Pancreas (tissue), 10 donors: ENCODE measurements around the gene FAM227A. TPM values are rescaled to one million over a fixed set of nuclear protein-coding genes. Genes with fewer than 3 reads are reported as not detected.
A peak's percentile ranks its signal among the peaks of the same experiment; 100 is the strongest.

Experiments used
- ATAC-seq, 4 donors: fragments of 200-7000 bp; cut with Tn5 transposase; one replicate each; pipeline versions ENCODE4 v1.8.0 to v1.9.1; 2020; ENCODE audit warnings: mild to moderate bottlenecking in 4 of 4, moderate library complexity in 4 of 4
- DNase-seq, 6 donors: peaks; one replicate each; pipeline ENCODE4 v3.0.0-alpha.2; 2020
- FAIRE-seq: peaks from 2 replicates; lab custom pipeline; 2012; peaks lifted over from hg19 to GRCh38; lab: Jason Lieb, UNC
- H3K27ac ChIP-seq, 4 donors: fragments of 200-600 bp; sonication (generic); 1 replicate in 3 of 4; 2 replicates in 1 of 4; pipeline versions ENCODE4 v1.5.0 to v1.8.0; 2020
- H3K27me3 ChIP-seq, 4 donors: fragments of 200-600 bp; one replicate each; pipeline ENCODE4 v1.8.0; 2021
- H3K36me3 ChIP-seq, 3 donors: fragments of 200-600 bp; sonication (generic) in 1 of 3; one replicate each; pipeline versions ENCODE4 v1.5.0 to v1.8.0; 2020 to 2021
- H3K4me1 ChIP-seq, 3 donors: fragments of 200-600 bp; one replicate each; pipeline ENCODE4 v1.8.0; 2021
- H3K4me3 ChIP-seq, 4 donors: fragments of 200-600 bp; sonication (generic) in 2 of 4; one replicate each; pipeline versions ENCODE4 v1.5.0 to v1.8.0; 2020 to 2021
- H3K9me3 ChIP-seq, 4 donors: fragments of 200-600 bp; one replicate each; pipeline ENCODE4 v1.8.0; 2021
- CTCF ChIP-seq, 4 donors: fragments of 200-600 bp; sonication (generic) in 3 of 4; IDR thresholded peaks; one replicate each; pipeline versions ENCODE4 v1.5.0 to v1.8.0; 2021; ENCODE audit warnings: antibody characterized with exemption in 4 of 4
- WGBS, 2 donors: extraction: QIAGEN DNeasy Blood & Tissue Kit; methylation state at CpG; one replicate each; pipeline ENCODE4 v1.1.7; 2013; 5-methylcytosine and 5-hydroxymethylcytosine counted together
- intact Hi-C, 3 donors: fragments of 100-400 bp; cut with DNase I; formaldehyde crosslinking; loops; one replicate each; pipeline versions ENCODE4 v1.11.1 to v1.14.2; 2022
- polyA plus RNA-seq, 2 donors: library from polyadenylated mRNA; stranded (reverse); fragments of 200-250 nt; gene quantifications; one replicate each; pipeline ENCODE4 v1.2.3, GENCODE V29; 2013
- total RNA-seq, 6 donors: library from RNA; stranded (reverse); fragmentation: NEBNext Ultra II Directional in 4 of 6; extraction: Animal tissue kit (Norgen Biotek cat#: 25700) in 4 of 6; gene quantifications; one replicate each; pipeline versions ENCODE4 v1.2.1 to v1.2.4, GENCODE V29; 2021 to 2023
- donor health status: healthy with polysubstance abuse.
- donor health status: DM: no; HTN: no; CAD: no; lungs with moderate emphysema.
- donor health status: DM: no; HTN: no; CAD: no.
- donor health status: control.
- donor health status: control.
- donor health status: Bipolar disorder and iron deficiency.
- donor health status: DM: yes; HTN: yes; CAD: no.
- donor health status: DM: no; HTN: no; CAD: no.
- donor health status: DM: no; HTN: no; CAD: no.
- donor health status: DM: yes; HTN: yes; CAD: no.

The FAM227A gene
- total RNA-seq = 1 to 10 TPM in 2 of 6 donors, under 1 TPM in 4; 0.22 to 2.0 (median 0.59) TPM
- 1 to 10 TPM in 1 of 2 donors, under 1 TPM in 1; 0.77 to 1.4 TPM for polyA plus RNA-seq

GRCh38 chr22:38656256-38657044 lies at the start of gene FAM227A, which contains the start of gene CBY1:
Gene FAM227A, minus strand, starts transcription at chr22:38656392. Its CDS starts 6,224 bp downstream, at chr22:38650168.
Gene CBY1, plus strand, starts transcription at chr22:38656638. Its CDS starts 11,417 bp downstream, at chr22:38668055.
- Histone ChIP-seq H3K4me1 (peaks cover 0 to 10% (median 0%) of the 10 kb centered on the region in 3 donors), H3K9me3 (no peaks in the 10 kb centered on the region), H3K4me3 (peak within 1 kb of the TSS; percentile 52 to 96 (median 73)), H3K36me3 (no peaks in the 10 kb centered on the region), H3K27ac (peak within 1 kb of the TSS; percentile 83 to 95 (median 93)), H3K27me3 (no peaks in the 10 kb centered on the region)
- intact Hi-C loops = no loop called here
- FAIRE-seq (no peak), DNase-seq (peak; percentile 87 to 97 (median 90)), ATAC-seq (peak; percentile 94 to 97 (median 95))
- no peak for TF ChIP-seq CTCF (IDR thresholded peaks at IDR 0.05)
- 0 to 1% methylated on average over 65 to 66 of the region's 66 CpGs for WGBS, 2 donors

- TF ChIP-seq CTCF (IDR thresholded peaks at IDR 0.05) = no peak
- H3K4me3 ChIP-seq = peak within 1 kb of the TSS; percentile 87 to 99 (median 90)
- ATAC-seq = peak; percentile 74 to 89 (median 82)
- no peaks in the 10 kb centered on the region for H3K27me3 ChIP-seq
- H3K9me3 ChIP-seq = no peaks in the 10 kb centered on the region
- H3K27ac ChIP-seq = peak within 1 kb of the TSS; percentile 87 to 97 (median 92)
- DNase-seq = peak; percentile 88 to 99 (median 98)
- WGBS, 2 donors = 0% methylated on average over 54 to 55 of the region's 55 CpGs
- FAIRE-seq = peak; percentile 98
- intact Hi-C loops = no loop called here
- no peaks in the 10 kb centered on the region for H3K36me3 ChIP-seq
- peaks cover 18 to 32% (median 29%) of the 10 kb centered on the region in 3 donors for H3K4me1 ChIP-seq
Measured at GRCh38 chr22:38705235-38706100, 49.3 kb upstream of the FAM227A start, which contains the start of gene GTPBP1. Gene GTPBP1, plus strand, starts transcription at chr22:38705944. Its CDS starts 12 bp downstream, at chr22:38705956.

GRCh38 chr22:38704654-38705234 lies 48.6 kb upstream of the FAM227A start:
- FAIRE-seq = no peak
- TF ChIP-seq CTCF (IDR thresholded peaks at IDR 0.05) = no peak
- H3K4me1 ChIP-seq = peaks cover 18 to 32% (median 29%) of the 10 kb centered on the region in 3 donors
- peak overlapping the region; percentile 43 to 91 (median 75) for H3K27ac ChIP-seq
- 3 to 5% methylated on average over 10 of the region's 10 CpGs for WGBS, 2 donors
- no peaks in the 10 kb centered on the region for H3K27me3 ChIP-seq
- no peak for DNase-seq
- intact Hi-C loops = no loop called here
- H3K4me3 ChIP-seq = peak overlapping the region in 2 of 4 donors; percentile 25 to 33
- H3K9me3 ChIP-seq = no peaks in the 10 kb centered on the region
- no peak for ATAC-seq
- no peaks in the 10 kb centered on the region for H3K36me3 ChIP-seq

- FAIRE-seq (no peak), ATAC-seq (peak; percentile 58 to 76 (median 70)), DNase-seq (peak; percentile 92 to 99 (median 96))
- no peaks in the 10 kb centered on the region for H3K27me3 ChIP-seq
- intact Hi-C loops = no loop called here
- no peaks in the 10 kb centered on the region for H3K36me3 ChIP-seq
- 0 to 1% methylated on average over 59 to 94 of the region's 94 CpGs for WGBS, 2 donors
- peaks cover 35 to 46% (median 43%) of the 10 kb centered on the region in 3 donors for H3K4me1 ChIP-seq
- H3K27ac ChIP-seq = peak within 1 kb of the TSS; percentile 94 to 99 (median 97)
- no peak for TF ChIP-seq CTCF (IDR thresholded peaks at IDR 0.05)
- peak within 1 kb of the TSS; percentile 48 to 70 (median 62) for H3K4me3 ChIP-seq
- no peaks in the 10 kb centered on the region for H3K9me3 ChIP-seq
Measured at GRCh38 chr22:38700789-38701628, 44.8 kb upstream of the FAM227A start, which contains the start of gene JOSD1. Gene JOSD1, minus strand, starts transcription at chr22:38700943. Its CDS starts 956 bp downstream, at chr22:38699987.
